Right ventricle myocardium inferior (tissue), 1 donor: Measurements from ENCODE around the gene GRB2. TPM values are rescaled to one million over a fixed set of nuclear protein-coding genes. Genes with fewer than 3 reads are reported as not detected.

Experiments used
- ATAC-seq: fragments of 200-7000 bp; cut with Tn5 transposase; one replicate; pipeline ENCODE4 v1.9.1; 2020; ENCODE audit warnings: mild to moderate bottlenecking, moderate library complexity
- DNase-seq: peaks from one replicate; pipeline ENCODE4 v3.0.0; 2021; ENCODE audit errors: missing footprints
- intact Hi-C: fragments of 100-400 bp; cut with DNase I; formaldehyde crosslinking; loops from one replicate; pipeline ENCODE4 v1.11.0; 2022
- microRNA-seq: library from miRNA; unstranded; fragments of <30 nt; microRNA quantifications from one replicate; pipeline ENCODE4 v1.2.0, GENCODE V29; 2020
- total RNA-seq: library from RNA; stranded (reverse); fragmentation: NEBNext Ultra II Directional; extraction: Animal tissue kit (Norgen Biotek cat#: 25700); gene quantifications from one replicate; pipeline ENCODE4 v1.2.1, GENCODE V29; 2021
- donor health status: DM: no; HTN: yes; CAD: no; lungs with severe emphysema.

GRB2 gene
- total RNA-seq, 1 donor from 2014 or later, result 59.0 TPM

DNA sequence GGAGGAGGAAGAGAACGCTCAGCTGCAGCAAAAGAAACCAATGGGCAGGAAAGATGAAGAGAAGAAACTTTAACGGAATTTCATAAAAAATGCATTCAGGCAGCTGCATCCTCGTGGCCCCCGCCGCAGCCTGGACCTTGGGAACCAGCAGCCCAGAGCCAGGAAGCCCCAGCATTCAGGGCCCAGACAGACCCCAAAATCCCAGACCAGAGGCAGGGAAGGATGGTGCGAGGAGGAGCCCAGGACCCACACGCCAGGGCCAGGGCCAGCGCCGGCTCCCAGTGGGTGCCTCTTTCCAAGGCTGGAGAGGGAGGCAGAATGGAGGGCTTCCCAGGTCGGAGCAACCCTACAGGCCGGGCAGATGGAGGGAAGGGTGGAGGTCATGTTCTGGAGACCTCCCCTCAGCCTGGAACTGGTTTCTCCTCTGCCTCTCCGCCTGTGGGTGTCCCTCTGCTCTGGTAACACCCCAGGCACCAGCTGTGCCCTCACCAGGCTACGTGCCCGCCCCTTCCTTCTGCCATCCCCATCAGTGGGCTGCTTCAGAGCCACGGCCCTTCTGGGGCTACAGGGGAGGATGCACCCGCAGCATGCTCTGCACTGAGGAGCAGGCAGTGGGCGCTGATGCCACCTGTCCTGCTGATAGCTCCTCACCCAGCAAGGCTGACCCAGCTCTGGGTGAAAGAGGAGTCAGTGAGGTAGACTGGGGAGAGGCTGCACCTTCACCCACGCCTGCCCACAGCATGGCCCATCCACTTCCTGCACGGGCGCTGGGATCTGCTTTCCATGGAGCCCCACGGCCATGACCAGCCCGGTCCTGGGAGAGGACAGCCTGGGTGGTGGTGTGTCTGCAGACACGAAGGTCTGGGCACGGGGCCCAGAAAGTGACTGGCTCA is 133.3 kb downstream of the GRB2 start:
- peak; percentile 79 for DNase-seq
- intact Hi-C loops, result loop anchor here (2.0 kb wide), 1 partner anchor 17 kb away; the partner anchor contains the start of gene SLC25A19
- ATAC-seq, result peak; percentile 41

DNA sequence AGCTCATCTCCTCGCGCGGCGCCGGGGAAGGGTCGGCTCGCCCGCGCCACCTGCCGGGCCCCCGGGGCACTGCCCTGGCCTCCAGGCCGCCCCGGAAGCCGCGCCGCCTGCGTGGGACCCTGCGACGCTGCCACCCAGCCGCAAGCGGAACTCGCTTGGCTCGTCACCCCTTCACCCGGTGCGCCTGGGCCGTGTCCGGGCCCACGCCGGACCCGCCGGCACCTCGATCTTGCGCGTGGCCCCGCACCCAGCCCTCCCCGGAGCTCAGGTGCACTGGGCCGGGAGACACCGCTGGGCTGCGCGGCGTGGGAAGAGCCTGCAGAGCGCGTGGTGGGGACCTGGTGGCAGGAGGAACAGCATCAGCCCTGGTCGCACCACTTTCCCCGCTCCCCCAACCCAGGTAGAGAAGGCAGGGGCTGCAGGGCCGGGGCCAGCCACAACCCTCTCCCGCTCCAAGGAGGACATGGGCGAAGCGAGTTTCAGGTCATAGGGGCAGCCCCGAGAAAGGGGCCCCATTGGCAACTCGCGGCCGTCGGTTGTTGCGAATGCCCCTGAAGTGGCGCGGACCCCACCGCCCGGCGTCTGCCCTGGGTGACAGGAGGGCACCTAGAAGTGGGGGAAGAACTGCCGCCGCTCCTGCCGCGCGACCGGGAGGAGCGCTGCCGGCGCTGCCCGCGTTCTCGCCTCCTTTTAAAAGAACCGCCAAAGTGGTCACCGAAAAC is 134.1 kb downstream of the GRB2 start:
- intact Hi-C loops, result loop anchor here (2.0 kb wide), 1 partner anchor 17 kb away; the partner anchor contains the start of gene SLC25A19
- ATAC-seq (peak; percentile 88), DNase-seq (peak; percentile 95)

DNA sequence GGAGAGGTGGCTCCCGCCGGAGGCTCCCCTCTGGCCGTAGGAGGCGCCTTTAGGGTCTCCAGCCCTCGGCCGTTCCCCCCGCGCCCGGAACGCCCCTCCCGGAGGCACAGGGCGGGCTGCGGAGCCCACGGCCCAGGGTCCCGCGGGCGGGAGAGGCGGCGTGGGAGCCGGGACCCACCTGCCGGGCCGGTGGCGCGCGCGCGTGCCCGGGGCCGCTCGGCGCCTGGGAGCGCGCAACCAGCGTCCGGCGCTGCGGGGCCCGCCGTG is 134.6 kb downstream of the GRB2 start, which contains the start of gene MIF4GD:
Gene MIF4GD (minus strand): TSS at position 266 of the 267 bp plus-strand sequence. CDS start 1,036 bp downstream, outside the sequence.
- intact Hi-C loops, result loop anchor here (2.0 kb wide), 1 partner anchor 18 kb away; the partner anchor contains the start of gene SLC25A19
- DNase-seq (no peak), ATAC-seq (no peak)

DNA sequence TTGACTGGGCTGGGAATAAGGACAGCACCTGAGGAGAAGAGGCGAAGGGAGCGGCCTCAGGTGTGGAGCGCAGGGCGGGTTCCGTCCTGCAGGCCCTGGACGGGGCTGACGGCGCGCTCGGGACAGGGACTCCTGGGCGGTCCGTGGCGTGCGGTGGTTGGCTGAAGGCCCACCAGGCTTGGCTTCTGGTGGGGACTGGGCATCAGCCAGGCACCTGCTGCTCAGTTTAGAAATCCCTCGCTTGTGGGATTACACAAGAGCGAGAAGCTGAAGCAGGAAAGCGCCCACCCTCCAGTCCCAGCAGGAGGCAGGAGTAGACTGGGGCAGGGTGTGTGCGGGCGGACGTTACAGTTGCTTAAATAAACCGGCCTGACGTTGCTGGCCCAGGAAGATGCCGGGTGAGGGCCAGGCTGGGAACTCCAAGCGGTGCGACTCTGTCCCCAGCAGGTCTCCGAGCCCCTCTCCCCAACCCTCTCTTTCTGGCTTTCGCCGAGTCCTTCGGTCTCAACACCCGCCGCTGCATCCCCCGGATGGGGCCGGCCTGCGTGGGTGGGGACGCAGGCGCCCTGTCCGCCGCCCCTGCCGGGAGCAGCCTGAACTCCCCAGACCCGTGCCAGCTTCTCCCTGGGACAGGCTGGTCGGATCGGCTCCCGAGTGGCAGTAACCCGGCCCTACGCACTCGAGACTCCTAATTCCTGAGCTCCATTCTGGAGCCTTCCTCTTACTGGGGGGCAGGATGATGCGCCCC is 135.1 kb downstream of the GRB2 start:
- intact Hi-C loops, result loop anchor here (2.0 kb wide), 1 partner anchor 18 kb away; the partner anchor contains the start of gene SLC25A19
- DNase-seq (peak; percentile 79), ATAC-seq (peak; percentile 38)

DNA sequence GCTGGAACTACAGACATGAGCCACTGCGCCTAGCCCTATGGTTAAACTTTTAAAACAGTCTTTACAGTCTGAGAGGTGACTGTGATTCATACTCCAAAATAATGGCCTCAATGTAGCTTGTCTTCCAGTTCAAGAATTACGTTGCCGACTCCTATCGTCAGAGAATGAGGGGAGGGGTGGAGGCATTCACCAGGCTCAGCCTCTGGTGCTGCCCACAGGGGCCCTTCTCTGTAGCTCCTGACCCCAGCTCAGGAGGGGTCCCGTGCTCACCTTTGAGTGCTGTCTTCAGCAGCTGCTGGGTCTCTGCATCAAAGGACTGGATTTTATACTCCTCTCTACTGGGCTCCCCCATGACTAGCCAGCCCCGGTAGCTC is 135.6 kb downstream of the GRB2 start:
- DNase-seq, result no peak
- intact Hi-C loops, result loop anchor here (2.0 kb wide), 1 partner anchor 19 kb away; the partner anchor contains the start of gene SLC25A19
- ATAC-seq, result no peak

Small RNA genes within 50 kb of the gene (microRNA-seq; reads per million reads assigned to microRNA genes)
- gene MIR3678, result not detected

Other genes with a start within 250 kb of the GRB2 start
- gene SUMO2, start 222.7 kb downstream of the GRB2 start, total RNA-seq, result 217 TPM
- gene NUP85, start 200.0 kb downstream of the GRB2 start, total RNA-seq, result 28.7 TPM
- gene GGA3, start 144.1 kb downstream of the GRB2 start, total RNA-seq, result 25.1 TPM
- 123 TPM for gene MRPS7, start 143.8 kb downstream of the GRB2 start, total RNA-seq
- 15.1 TPM for gene MIF4GD, start 134.4 kb downstream of the GRB2 start, total RNA-seq
- 19.5 TPM for gene SLC25A19, start 116.2 kb downstream of the GRB2 start, total RNA-seq
- gene TMEM94, start 51.0 kb upstream of the GRB2 start, total RNA-seq, result 50.3 TPM
- 39.1 TPM for gene CASKIN2, start 109.9 kb upstream of the GRB2 start, total RNA-seq
- 6.1 TPM for gene TSEN54, start 110.8 kb upstream of the GRB2 start, total RNA-seq
- 4.1 TPM for gene LLGL2, start 120.0 kb upstream of the GRB2 start, total RNA-seq
- 43.7 TPM for gene MYO15B, start 182.1 kb upstream of the GRB2 start, total RNA-seq
- gene SMIM5, start 227.8 kb upstream of the GRB2 start, total RNA-seq, result 11.4 TPM